DMS 273 (cell line): ENCODE data around the gene MED27.
A peak's percentile ranks its signal among the peaks of the same experiment; 100 is the strongest.

Experiments used
- DNase-seq: peaks from one replicate; lab custom pipeline; 2025; ENCODE audit not compliant: unreplicated experiment; lab: John Stamatoyannopoulos, UW

MED27 gene

DNA sequence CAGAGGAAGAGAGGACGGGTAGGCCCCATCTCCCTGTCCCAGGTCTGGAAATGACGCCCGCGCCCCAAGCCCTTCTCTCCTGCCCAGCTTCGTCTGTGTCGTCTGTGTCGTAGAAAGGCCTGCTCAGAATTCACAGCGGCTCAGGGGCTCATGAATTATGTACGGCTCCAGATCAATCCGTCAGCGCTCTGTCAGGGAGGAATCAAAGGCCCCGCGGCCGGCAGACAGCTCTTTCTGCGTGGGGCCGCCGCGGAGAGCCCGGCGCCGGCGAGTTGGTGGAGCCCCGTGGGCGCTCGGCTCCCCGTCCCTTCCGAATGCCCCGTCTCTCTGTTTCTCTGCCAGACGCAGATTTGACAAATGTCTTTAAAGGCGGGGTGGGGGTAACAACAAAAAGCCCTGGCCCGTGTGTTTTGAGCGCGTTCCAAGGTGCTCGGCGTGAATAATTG, 255.9 kb downstream of the MED27 start:
- DNase-seq, result no peak

DNA sequence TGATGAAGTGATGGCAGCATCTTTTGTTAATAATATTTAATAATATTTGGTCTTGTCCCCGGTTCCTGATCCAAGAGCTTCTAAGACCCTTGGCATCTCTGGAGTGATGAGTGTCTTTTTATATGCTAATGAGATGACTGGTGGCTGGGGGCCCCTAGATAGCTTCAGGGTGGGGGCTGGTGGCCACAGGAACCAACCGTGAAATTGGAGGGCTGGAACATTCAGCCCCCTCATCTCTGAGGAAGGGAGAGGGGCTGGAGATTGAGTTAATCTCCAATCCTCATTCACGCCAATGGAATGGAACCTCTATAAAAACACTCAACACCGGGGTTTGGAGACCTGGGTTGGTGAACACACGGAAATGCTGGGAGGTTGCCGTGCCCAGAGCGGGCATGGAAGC, 261.6 kb downstream of the MED27 start:
- no peak for DNase-seq

DNA sequence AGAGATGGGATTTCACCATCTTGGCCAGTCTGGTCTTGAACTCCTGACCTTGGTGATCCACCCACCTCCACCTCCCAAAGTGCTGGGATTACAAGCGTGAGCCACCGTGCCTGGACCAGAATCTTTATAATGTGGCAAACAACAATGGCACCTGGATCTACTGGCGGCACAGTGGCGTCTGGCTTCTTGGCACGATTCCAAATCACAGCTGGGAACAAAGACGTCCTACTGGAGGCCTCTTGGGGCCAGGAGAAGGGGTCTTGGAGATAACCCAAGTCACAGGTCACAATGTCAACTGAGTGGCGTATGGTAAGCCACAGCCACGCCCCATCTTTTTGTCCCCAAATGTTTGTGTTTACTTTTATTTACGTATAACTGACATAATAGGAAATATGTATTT, 262.0 kb downstream of the MED27 start:
- peak; percentile 69 for DNase-seq

DNA sequence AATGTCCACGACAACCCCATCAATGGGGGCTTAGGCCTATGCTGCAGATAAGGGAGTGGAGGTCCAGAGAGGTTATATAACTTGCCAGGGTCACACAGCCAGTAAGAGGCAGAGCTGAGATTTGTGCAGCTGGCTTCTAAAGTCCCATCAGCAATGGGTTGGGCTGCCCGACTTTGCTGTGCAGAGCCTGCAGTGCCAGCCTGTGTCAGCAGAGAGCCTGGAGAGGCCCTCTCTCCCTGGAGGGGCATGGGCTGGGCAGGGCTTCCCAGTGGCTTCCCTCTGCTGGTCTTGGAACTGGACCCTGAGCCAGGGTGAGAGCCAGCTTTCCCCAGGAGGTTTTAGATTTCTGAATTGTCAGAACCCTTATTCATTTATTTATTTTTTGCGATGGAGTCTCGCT, 262.6 kb downstream of the MED27 start:
- DNase-seq, result no peak

DNA sequence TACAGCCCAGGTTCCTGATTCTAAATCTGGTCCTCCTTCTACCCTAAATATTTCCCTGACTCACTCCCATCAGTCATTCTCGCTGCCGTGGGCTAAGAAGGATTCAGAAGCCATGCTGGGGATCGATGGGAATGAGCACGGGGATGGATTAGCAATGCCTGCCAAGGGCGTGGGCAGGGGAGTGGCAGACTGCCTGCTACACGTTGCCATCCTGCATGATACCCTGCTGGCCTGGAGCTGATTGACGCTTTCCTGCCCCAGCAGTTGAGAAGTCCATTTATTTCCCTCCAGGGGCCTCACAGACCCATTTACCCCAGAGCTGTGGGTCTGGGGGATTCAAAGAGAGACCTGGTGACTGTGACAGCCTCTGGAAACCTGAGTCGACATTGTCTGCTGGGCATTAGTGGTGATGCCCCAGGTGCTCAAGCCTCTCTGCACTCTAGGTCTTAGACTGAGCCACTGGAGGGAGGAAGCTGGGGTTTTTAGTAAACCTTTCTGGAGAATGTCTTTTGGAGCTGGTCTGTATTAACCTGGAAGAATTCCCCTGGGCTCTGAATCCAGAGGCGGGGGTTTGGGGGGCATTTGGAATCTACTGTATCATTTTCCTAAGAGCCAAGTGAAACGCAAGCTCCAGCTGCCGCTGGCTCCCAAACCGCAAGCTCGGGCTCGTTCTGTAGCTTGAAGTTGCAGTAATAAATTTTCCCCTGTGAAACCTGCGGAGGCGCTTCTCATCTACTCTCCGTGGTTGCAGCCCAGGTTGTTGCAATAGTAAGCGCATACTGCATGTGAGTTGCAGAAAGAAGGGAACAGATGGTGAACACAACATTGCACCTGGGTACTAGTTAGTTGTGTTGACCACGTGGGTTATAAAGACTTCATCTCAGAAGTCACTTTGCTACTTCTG, 263.4 kb downstream of the MED27 start:
- peak; percentile 82 for DNase-seq

DNA sequence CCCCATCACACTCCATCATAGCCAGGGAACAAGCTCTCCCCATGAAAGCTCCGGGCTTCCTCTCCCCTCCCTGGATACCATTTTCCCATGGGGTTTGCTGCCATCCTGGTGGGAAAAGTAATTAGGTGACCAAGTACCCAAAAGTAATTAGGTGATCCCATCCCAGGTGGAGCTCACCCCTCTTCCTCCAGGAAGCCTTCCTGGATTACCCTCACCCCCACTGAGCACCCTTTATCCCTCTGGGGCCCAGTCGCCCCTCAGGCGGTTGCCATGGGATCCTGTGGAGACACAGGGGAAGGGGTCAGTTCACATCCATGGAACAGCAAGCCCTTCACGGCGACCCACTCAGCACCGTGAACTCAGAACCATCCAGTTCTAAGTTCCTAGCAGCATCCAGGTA, 265.0 kb downstream of the MED27 start:
- DNase-seq, result no peak

DNA sequence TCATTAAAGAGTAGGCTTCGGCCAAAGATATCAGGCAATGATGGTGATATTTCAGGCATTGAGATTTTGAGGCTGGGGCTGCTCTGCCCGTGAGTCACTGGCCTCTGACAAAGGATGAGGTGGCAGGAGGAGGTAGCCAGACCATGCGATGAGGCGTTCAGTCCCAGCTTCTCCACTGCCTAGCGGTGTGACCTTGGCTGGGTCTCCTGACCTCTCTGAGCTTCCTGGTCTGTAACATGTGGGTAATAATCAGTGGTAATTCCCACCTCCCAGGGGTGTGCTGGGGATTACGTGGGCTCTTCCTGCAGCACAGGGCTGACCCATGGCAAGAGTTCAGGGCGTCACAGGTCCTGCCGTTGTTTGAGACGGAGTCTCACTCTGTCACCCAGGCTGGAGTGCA, 266.6 kb downstream of the MED27 start:
- no peak for DNase-seq

DNA sequence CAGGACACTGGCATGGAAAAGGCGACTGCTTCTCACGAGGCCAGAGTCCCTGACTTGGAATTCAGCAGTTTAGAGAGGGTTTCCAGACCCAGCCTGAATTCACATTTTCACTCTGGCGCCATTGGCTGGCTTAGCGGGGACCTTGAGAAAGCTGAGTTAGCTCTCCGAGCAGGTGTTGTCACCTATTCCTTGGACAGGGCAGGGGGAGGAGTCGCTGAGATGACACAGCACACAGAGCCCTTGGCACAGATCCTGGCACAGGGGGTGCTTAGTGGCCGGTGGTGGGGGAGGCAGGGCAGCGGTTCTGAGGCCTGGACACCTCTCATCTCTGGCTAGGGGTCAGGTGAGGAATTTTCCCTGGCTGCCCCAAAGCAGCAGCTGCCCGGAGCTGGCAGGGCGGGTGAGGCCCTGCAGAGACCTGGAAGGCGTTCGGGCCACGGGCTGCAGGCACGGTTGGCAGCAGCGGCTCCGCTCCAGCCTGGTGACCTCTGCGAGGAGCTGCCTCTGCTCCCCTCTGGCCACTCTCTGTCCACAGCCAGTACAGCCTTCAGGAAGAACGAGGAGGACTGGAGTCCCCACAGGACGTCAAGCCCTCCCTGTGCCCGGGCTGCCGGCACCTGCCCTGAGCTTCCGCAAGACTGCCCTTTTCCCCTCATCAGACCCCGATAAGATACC, 267.4 kb downstream of the MED27 start:
- no peak for DNase-seq

DNA sequence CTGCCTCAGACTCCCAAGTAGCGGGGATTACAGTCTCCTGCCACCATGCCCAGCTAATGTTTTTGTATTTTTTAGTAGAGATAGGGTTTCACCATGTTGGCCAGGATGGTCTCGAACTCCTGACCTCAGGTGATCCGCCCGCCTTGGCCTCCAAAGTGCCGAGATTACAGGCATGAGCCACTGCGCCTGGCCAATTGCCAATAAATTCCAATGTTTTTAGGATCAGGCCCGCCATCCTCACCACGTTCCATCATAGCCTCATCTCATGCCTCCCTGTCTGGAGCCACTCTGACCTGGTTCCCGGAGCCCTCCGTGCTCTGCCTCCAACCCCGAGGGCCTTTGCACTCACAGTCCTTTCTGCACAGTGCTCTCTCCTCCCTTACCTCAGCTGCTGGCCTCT, 268.3 kb downstream of the MED27 start:
- DNase-seq, result no peak

DNA sequence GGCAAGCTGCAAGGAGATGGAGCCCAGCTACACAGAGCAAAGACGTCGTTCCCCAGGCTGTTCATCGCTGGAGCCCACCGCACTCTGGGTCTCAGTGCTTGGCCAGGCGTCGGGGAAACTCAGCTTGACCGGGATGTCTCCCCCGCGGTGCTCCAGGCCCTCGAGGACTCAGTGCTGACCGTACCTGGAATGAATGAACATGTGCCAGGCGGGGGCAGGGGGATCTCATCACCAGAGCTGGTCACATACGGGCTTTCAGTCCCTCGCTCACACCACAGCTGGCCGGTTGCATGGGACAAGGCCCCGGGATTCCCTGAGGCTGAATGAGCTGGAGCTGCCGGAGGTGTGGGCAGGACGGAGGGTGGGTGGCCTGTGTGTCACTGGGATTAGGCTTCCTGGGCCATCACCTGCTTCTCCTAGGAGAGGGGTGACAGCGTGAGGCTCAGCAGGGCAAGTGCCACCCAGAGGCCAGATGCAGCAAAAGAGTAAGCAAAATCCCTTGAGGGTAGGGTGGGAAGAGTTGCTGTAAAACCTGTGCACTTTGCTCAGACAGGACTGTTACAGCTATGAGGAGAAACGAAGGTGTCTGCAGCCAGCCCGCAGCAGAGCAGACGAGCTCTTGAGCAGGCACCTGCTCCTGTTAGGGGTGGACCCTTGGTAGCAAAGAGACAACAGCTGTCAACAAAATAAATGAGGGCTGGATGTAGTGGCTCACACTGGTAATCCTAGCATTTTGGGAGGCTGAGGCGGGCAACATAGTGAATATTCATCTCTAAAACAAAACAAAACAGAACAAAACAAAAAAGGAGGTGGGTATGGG, 269.1 kb downstream of the MED27 start:
- DNase-seq, result peak; percentile 62
